Measurements from ENCODE around the gene CD68.

Gene CD68

GRCh38 chr17:7560172-7561027, 19.0 kb upstream of the CD68 start:
- no peak for DNase-seq

- DNase-seq, result peak; percentile 57 to 75
Measured at GRCh38 chr17:7561028-7561575, 18.3 kb upstream of the CD68 start.

GRCh38 chr17:7561589-7562207, 17.7 kb upstream of the CD68 start, which contains the start of gene SENP3:
TSS of gene SENP3 (plus strand) at chr17:7561919. CDS start at chr17:7563077, 1,158 bp downstream.
- peak; percentile 78 to 93 for DNase-seq

- no peak for DNase-seq
Measured at GRCh38 chr17:7562208-7562605, 17.2 kb upstream of the CD68 start.

GRCh38 chr17:7563115-7563869, 16.1 kb upstream of the CD68 start:
- no peak for DNase-seq

- no peak for DNase-seq
Measured at GRCh38 chr17:7569571-7569970, 9.9 kb upstream of the CD68 start.

GRCh38 chr17:7570351-7570750, 9.1 kb upstream of the CD68 start:
- DNase-seq, result no peak

- no peak for DNase-seq
Measured at GRCh38 chr17:7572338-7572587, 7.2 kb upstream of the CD68 start.

GRCh38 chr17:7572588-7573323, 6.7 kb upstream of the CD68 start:
- peak; percentile 98 for DNase-seq

- peak; percentile 76 to 81 for DNase-seq
Measured at GRCh38 chr17:7573324-7574080, 5.9 kb upstream of the CD68 start.

GRCh38 chr17:7574176-7574953, 5.1 kb upstream of the CD68 start:
- DNase-seq, result no peak

- DNase-seq, result no peak
Measured at GRCh38 chr17:7575481-7575883, 4.0 kb upstream of the CD68 start.

- DNase-seq, result no peak
Measured at GRCh38 chr17:7575959-7576358, 3.5 kb upstream of the CD68 start.

GRCh38 chr17:7576432-7576937, 3.0 kb upstream of the CD68 start:
- DNase-seq, result no peak

- DNase-seq, result no peak
Measured at GRCh38 chr17:7577327-7578199, 1.9 kb upstream of the CD68 start.

GRCh38 chr17:7579834-7580603, 581 bp downstream of the CD68 start:
- DNase-seq, result no peak

GRCh38 chr17:7580604-7581575, 1.5 kb downstream of the CD68 start:
- no peak for DNase-seq
